Suppressor macrophage (primary cell): Measurements from ENCODE around the gene LRMDA.

ENCODE experiments used
- DNase-seq, 4 experiments: peaks; one replicate each; pipeline ENCODE4 v3.0.0-alpha.2; 2020 to 2022

Gene LRMDA

GRCh38 chr10:75449382-75450074 is 18.1 kb downstream of the LRMDA start:
- DNase-seq: no peak

- no peak for DNase-seq
Observed at GRCh38 chr10:75450075-75450445, 18.6 kb downstream of the LRMDA start.

GRCh38 chr10:75450644-75451640 is 19.5 kb downstream of the LRMDA start:
- DNase-seq: no peak

GRCh38 chr10:75451831-75452230 is 20.4 kb downstream of the LRMDA start:
- DNase-seq: no peak

- DNase-seq: no peak
Observed at GRCh38 chr10:75452997-75453396, 21.6 kb downstream of the LRMDA start.

GRCh38 chr10:75456122-75456521 is 24.7 kb downstream of the LRMDA start:
- no peak for DNase-seq

GRCh38 chr10:75460059-75460458 is 28.6 kb downstream of the LRMDA start:
- DNase-seq: no peak

- DNase-seq: no peak
Observed at GRCh38 chr10:75461672-75462649, 30.5 kb downstream of the LRMDA start.

- no peak for DNase-seq
Observed at GRCh38 chr10:75462865-75463264, 31.4 kb downstream of the LRMDA start.

GRCh38 chr10:75464478-75465449 is 33.3 kb downstream of the LRMDA start:
- DNase-seq: peak in 1 of 4 experiments; percentile 7

GRCh38 chr10:75465450-75465827 is 34.0 kb downstream of the LRMDA start:
- DNase-seq: no peak

- DNase-seq: no peak
Observed at GRCh38 chr10:75466001-75466400, 34.6 kb downstream of the LRMDA start.

GRCh38 chr10:75466886-75467285 is 35.5 kb downstream of the LRMDA start:
- no peak for DNase-seq

GRCh38 chr10:75468612-75469005 is 37.2 kb downstream of the LRMDA start:
- peak in 1 of 4 experiments; percentile 6 for DNase-seq

GRCh38 chr10:75469006-75469616 is 37.7 kb downstream of the LRMDA start:
- peak; percentile 76 to 95 (median 86) for DNase-seq

- no peak for DNase-seq
Observed at GRCh38 chr10:75470901-75471300, 39.5 kb downstream of the LRMDA start.

- peak in 3 of 4 experiments; percentile 16 to 40 (median 28) for DNase-seq
Observed at GRCh38 chr10:75472685-75473084, 41.3 kb downstream of the LRMDA start.

GRCh38 chr10:75474106-75474505 is 42.7 kb downstream of the LRMDA start:
- no peak for DNase-seq

GRCh38 chr10:75475460-75476182 is 44.2 kb downstream of the LRMDA start:
- DNase-seq: no peak

GRCh38 chr10:75476569-75476968 is 45.1 kb downstream of the LRMDA start:
- DNase-seq: no peak
